RWPE1 (cell line): ENCODE measurements around the gene CSNK2A1.
A peak's percentile ranks its signal among the peaks of the same experiment; 100 is the strongest.

Source experiments
- CTCF ChIA-PET: fragments of 350-600 bp; sonication (Branson Sonifier 250); formaldehyde crosslinking; extraction: SDS; loops from one replicate; lab custom pipeline; 2021; lab: Yijun Ruan, JAX
- POLR2A ChIA-PET: fragments of 400-600 bp; formaldehyde crosslinking; extraction: SDS; loops from one replicate; lab custom pipeline; 2020; ENCODE audit warnings: antibody characterized with exemption; ENCODE audit not compliant: low non-redundant PET; lab: Yijun Ruan, JAX
- DNase-seq: peaks from one replicate; pipeline ENCODE4 v3.0.0; 2012; ENCODE audit warnings: low spot score
- H3K27ac ChIP-seq: fragments of 450-650 bp; 2 replicates; pipeline ENCODE4 v1.5.1; 2017
- TF ChIP-seq, protein P1 (sequence below): fragments of 450-650 bp; conservative IDR thresholded peaks from 2 replicates; pipeline ENCODE4 v1.5.1; 2017; ENCODE audit warnings: low read depth, mild to moderate bottlenecking

Gene CSNK2A1

DNA sequence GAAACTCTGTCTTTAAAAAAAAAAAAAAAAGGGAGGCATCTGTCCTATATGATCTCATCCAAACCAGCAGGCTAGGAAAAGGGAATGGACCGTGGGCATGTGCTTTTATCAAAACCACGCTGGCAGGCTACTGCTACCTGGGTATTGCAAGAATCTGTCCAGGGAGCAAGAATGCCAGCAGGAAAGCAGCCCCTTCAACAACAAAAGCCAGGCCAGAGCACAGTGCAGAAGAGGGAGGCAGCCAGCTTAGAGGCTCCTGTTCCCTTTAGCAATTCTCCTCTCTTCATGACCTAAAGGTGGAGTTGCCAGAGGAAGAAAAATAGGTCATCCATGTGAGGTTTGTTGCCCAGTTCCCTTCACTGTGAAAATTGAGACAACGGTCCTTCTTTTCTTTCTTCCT lies 99.5 kb downstream of the CSNK2A1 start:
- DNase-seq, result no peak
- TF ChIP-seq, protein P1, sequence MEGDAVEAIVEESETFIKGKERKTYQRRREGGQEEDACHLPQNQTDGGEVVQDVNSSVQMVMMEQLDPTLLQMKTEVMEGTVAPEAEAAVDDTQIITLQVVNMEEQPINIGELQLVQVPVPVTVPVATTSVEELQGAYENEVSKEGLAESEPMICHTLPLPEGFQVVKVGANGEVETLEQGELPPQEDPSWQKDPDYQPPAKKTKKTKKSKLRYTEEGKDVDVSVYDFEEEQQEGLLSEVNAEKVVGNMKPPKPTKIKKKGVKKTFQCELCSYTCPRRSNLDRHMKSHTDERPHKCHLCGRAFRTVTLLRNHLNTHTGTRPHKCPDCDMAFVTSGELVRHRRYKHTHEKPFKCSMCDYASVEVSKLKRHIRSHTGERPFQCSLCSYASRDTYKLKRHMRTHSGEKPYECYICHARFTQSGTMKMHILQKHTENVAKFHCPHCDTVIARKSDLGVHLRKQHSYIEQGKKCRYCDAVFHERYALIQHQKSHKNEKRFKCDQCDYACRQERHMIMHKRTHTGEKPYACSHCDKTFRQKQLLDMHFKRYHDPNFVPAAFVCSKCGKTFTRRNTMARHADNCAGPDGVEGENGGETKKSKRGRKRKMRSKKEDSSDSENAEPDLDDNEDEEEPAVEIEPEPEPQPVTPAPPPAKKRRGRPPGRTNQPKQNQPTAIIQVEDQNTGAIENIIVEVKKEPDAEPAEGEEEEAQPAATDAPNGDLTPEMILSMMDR, result no peak
- CTCF ChIA-PET, result no interaction called here
- POLR2A ChIA-PET, result interaction anchor here (0.7 kb wide), 1 partner anchor 43 kb away, joined by 6 read pairs; no protein-coding TSS in a partner anchor
- no peak overlapping the region for H3K27ac ChIP-seq

DNA sequence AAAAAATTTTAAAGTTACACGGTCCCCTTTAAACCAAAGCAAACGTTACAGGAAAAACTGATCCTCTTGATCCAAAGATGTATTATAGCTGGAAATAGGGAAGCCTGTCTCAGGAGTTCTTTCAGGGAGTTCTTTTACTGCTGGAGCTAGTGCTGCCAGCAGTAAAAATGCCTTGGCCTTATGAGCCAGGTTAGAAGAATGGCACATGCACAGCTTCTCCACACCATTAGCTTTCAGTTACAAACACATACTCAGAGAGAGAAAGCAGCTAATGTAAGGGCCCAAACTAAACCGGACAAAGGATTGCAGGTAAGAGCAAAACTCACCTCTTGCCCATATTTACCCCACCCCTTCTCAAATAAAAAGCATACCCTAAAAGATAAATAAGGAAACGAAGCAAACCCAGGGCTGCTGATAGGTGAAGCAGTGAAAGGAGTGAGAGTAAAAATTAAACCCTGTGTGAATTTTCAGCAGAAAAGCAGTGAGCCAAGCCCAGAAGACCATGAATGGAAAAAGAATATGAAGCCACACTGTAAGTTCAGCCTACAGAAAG lies 100.3 kb downstream of the CSNK2A1 start:
- H3K27ac ChIP-seq, result no peak overlapping the region
- DNase-seq, result no peak
- CTCF ChIA-PET, result no interaction called here
- POLR2A ChIA-PET, result interaction anchor here (0.7 kb wide), 1 partner anchor 44 kb away, joined by 6 read pairs; no protein-coding TSS in a partner anchor
- TF ChIP-seq, protein P1, result no peak

DNA sequence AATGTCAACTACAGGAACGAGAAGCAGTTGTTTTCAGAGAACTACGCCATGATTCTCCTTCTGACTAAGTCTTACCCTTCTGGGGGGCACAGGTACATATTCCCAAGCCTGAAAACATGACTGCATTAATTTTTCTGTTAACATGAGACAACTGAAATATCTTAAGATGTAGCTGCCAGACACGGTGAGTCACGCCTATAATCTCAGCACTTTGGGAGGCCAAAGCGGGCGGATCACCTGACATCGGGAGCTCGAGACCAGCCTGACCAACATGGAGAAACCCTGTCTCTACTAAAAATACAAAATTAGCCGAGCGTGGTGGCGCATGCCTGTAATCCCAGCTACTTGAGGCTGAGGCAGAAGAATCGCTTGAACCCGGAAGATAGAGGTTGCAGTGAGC lies 103.0 kb downstream of the CSNK2A1 start:
- ChIA-PET CTCF (no interaction called here), POLR2A (interaction anchor here (0.6 kb wide), 1 partner anchor 378 kb away, joined by 3 read pairs; no protein-coding TSS in a partner anchor)
- TF ChIP-seq, protein P1, result no peak
- DNase-seq, result no peak
- no peak overlapping the region for H3K27ac ChIP-seq

DNA sequence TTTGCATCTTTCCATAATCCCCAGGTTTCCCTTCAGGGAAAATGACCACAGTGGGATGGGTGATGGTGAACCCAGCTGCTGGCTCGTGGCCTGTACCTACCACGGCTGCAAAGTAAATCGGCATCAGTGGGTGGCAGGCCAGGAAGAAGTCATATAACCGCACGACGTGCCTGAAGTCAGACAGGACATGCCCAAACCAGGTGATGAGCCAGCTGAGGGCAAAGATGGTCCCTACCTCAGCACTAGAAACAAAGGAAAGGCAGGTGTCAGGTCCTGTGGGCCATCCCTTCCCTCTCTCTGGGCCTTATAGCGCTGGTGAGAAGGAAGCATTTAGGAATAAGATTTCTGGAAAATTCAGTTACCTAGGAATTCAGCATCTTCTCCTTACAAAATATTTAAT lies 103.4 kb downstream of the CSNK2A1 start:
- DNase-seq, result no peak
- no peak overlapping the region for H3K27ac ChIP-seq
- TF ChIP-seq, protein P1, result no peak
- ChIA-PET CTCF (no interaction called here), POLR2A (no interaction called here)

DNA sequence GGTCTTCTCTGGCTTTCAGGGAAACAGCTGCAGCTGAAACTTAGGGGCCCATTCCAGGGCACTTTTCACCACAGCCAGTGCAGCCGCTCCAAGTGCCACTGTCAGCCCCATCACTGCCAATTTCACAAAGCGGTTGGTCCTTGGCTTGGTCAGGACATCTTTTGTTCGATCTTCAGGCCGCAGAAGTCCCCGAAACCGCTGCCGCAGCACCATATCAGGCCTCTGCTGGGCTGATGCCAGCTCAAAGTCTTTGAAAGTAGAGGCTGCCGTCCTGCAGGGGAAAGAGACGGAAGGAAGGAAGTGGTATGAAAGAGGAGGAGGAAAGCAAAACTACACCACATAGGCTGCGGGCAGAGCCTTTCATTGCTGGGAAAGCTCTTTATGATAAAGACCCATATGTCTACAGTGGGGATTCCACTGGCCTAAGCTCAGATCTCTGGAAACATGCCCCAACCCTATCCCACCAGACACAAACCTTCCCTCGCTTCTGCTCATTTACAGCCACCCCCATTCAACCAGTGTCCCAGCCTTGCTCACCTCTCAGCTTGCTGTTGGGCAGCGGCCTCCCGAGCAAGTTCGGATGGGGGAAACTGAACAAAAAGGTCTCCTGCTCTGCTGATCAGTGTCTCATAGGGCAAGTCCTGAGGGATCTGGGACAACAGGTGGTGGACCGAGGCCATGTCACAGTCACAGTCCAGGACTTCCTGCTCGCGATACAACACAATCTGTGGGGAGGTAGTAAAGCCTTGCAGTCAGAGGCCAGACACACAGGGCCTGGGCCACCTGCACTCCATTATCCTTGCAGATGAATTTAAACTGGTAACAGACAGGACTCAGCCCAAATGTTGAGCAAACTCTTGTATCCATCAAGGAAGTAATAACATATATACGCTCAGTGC lies 104.8 kb downstream of the CSNK2A1 start:
- TF ChIP-seq, protein P1, result no peak
- H3K27ac ChIP-seq, result peak overlapping the region; percentile 27
- ChIA-PET POLR2A (no interaction called here), CTCF (no interaction called here)
- no peak for DNase-seq

DNA sequence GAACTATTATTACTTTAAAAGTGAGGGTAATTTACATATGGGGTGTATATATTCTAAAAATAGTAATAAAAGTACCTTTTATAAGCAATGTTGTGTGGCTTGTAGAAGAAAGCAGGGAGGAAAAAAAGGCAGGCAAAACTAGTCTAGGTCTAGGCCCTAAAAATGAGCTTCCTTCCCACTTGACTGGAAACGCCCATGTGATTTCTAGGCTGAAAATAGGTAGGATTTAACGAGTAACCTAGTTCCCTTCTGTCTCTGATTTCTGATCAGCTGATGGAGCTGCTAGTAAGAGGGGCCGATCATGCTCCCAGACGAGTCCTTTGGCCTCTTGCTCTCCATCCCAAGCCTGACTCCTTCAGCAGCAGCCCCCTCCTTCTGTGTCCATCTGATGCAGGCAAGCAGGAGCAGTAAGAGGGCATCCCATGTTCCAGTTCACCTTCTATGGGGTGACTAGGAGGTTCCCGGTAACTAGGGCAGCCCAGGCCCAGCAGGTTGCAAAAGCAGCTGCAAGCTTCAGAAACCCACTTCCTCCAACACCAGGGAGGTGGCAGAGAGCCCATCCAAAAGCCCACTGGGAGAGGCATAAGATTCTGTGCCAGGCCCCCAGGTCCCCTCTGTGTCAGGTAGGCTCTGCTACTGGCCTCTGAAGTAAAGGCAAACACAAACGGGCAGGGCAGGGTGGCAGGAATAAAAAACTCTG lies 105.7 kb downstream of the CSNK2A1 start:
- ChIA-PET CTCF (no interaction called here), POLR2A (no interaction called here)
- peak overlapping the region; percentile 27 for H3K27ac ChIP-seq
- DNase-seq, result no peak
- TF ChIP-seq, protein P1, result no peak
